ENCODE measurements around the gene NDUFS5. TPM values are rescaled to one million over a fixed set of nuclear protein-coding genes. Genes with fewer than 3 reads are reported as not detected.

Gene NDUFS5
- total RNA-seq, 1 experiment from 2014 or later = 367 TPM

DNA sequence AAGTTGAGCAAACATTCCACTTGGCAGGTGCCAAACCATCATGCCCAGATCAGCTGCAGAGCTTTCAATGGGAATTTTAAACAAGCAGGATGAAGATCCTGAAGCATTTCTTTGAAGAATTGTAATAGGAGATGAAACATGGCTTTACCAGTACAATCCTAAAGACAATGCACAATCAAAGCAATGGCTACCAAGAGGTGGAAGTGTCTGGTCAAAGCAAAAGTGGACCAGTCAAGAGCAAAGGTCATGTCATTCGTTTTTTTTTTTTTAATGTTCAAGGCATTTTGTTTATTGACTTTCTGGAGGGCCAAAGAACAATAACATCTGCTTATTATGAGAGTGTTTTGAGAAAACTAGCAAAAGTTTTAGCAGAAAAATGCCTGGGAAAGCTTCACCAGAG is 3.0 kb upstream of the NDUFS5 start:
- DNase-seq = no peak
- no peak overlapping the region for H3K4ac ChIP-seq (ENCODE audit: low read depth, low read length)
- no peaks in the 10 kb centered on the region for H3K4me1 ChIP-seq (ENCODE audit: insufficient read depth, low read length)
- H3K23me2 ChIP-seq (ENCODE audit: insufficient read length, low read depth, low read length, poor library complexity, severe bottlenecking) = peaks cover 5% of the 10 kb centered on the region
- no peaks in the 10 kb centered on the region for H3K9me3 ChIP-seq (ENCODE audit: control insufficient read depth, low read depth, low read length)
- H2BK120ac ChIP-seq (ENCODE audit: low read depth, low read length, poor library complexity, severe bottlenecking) = no peak overlapping the region
- no peaks in the 10 kb centered on the region for H4K20me1 ChIP-seq (ENCODE audit: control insufficient read depth, insufficient read depth, insufficient read length)
- H3K27me3 ChIP-seq (ENCODE audit: insufficient read depth, low read length) = no peaks in the 10 kb centered on the region
- H3K4me2 ChIP-seq (ENCODE audit: insufficient read depth, insufficient read length, low read length) = no peak overlapping the region
- H4K5ac ChIP-seq (ENCODE audit: insufficient read length, low read depth, low read length) = no peak overlapping the region
- no peak overlapping the region for H2AFZ ChIP-seq (ENCODE audit: low read length)
- no peak overlapping the region for H3K56ac ChIP-seq (ENCODE audit: insufficient read length, low read depth, low read length)
- H3K79me1 ChIP-seq (ENCODE audit: insufficient read depth, low read depth, low read length, poor library complexity, severe bottlenecking) = peaks cover under 1% of the 10 kb centered on the region
- no peak overlapping the region for H2BK12ac ChIP-seq (ENCODE audit: insufficient read length, low read depth, low read length)
- no CpG with 5 or more reads among the region's 1 CpG for WGBS (ENCODE audit: extremely low coverage, insufficient read length, low lambda C conversion rate)
- Mint-ChIP-seq H3K4me1 (peaks cover 9 to 17% of the 10 kb centered on the region in 2 experiments), H3K27ac (no peak overlapping the region), H3K9me3 (peaks cover 0 to 5% of the 10 kb centered on the region in 2 experiments; a peak in 1 of 5 replicates), H3K36me3 (ENCODE audit: insufficient read depth in 1 of 3, low read depth in 3 of 3) (peaks cover 0 to 7% (median under 1%) of the 10 kb centered on the region in 3 experiments; a peak in 5 of 7 replicates), H3K4me3 (no peak overlapping the region), H3K27me3 (ENCODE audit: low read depth) (no peaks in the 10 kb centered on the region)
- no peak overlapping the region for H4K91ac ChIP-seq (ENCODE audit: insufficient read length, low read depth, low read length)
- no peak overlapping the region for H2BK20ac ChIP-seq (ENCODE audit: low read depth, low read length, poor library complexity, severe bottlenecking)
- H2AK5ac ChIP-seq (ENCODE audit: insufficient read length, low read length) = no peak overlapping the region
- no peak overlapping the region for H3K27ac ChIP-seq (ENCODE audit: insufficient read length, low read depth, low read length)
- H3T11ph ChIP-seq (ENCODE audit: low read length) = no peak overlapping the region
- no peak overlapping the region for H3K14ac ChIP-seq (ENCODE audit: insufficient read depth, low read length)
- H3K18ac ChIP-seq (ENCODE audit: insufficient read length, low read depth, low read length) = no peak overlapping the region
- H2BK15ac ChIP-seq (ENCODE audit: low read depth, low read length) = no peak overlapping the region
- no peak overlapping the region for H3K9ac ChIP-seq (ENCODE audit: extremely low read depth, insufficient read length, low read length)
- H2BK5ac ChIP-seq (ENCODE audit: insufficient read length, low read length) = no peak overlapping the region
- H3K79me2 ChIP-seq (ENCODE audit: insufficient read depth, low read length) = peaks cover 4% of the 10 kb centered on the region; the same call in 1 of the 2 replicates
- H4K8ac ChIP-seq (replicated peaks; ENCODE audit: insufficient read length, low read depth, low read length) = no peak overlapping the region
- H3K23ac ChIP-seq (ENCODE audit: insufficient read length, low read depth, low read length) = no peak overlapping the region
- TF ChIP-seq, protein P1, sequence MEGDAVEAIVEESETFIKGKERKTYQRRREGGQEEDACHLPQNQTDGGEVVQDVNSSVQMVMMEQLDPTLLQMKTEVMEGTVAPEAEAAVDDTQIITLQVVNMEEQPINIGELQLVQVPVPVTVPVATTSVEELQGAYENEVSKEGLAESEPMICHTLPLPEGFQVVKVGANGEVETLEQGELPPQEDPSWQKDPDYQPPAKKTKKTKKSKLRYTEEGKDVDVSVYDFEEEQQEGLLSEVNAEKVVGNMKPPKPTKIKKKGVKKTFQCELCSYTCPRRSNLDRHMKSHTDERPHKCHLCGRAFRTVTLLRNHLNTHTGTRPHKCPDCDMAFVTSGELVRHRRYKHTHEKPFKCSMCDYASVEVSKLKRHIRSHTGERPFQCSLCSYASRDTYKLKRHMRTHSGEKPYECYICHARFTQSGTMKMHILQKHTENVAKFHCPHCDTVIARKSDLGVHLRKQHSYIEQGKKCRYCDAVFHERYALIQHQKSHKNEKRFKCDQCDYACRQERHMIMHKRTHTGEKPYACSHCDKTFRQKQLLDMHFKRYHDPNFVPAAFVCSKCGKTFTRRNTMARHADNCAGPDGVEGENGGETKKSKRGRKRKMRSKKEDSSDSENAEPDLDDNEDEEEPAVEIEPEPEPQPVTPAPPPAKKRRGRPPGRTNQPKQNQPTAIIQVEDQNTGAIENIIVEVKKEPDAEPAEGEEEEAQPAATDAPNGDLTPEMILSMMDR (conservative IDR thresholded peaks at IDR 0.05) = no peak

Measured in H9 (cell line).